OCI-LY3 (cell line): Measurements from ENCODE around the gene RNF40.

Source experiments
- EZH2phosphoT487 ChIP-seq: fragments of 200-600 bp; shearing (Covaris generic); IDR thresholded peaks from 2 replicates; pipeline ENCODE4 v1.6.1; 2018; ENCODE audit warnings: antibody characterized with exemption, mixed run types, low read depth
- TF ChIP-seq, protein P1 (sequence below): fragments of 200-600, 300-600 bp; sonication (generic); IDR thresholded peaks from 2 replicates; pipeline ENCODE4 v1.5.1; 2014; ENCODE audit warnings: antibody characterized with exemption, low read length, low read depth

DNA sequence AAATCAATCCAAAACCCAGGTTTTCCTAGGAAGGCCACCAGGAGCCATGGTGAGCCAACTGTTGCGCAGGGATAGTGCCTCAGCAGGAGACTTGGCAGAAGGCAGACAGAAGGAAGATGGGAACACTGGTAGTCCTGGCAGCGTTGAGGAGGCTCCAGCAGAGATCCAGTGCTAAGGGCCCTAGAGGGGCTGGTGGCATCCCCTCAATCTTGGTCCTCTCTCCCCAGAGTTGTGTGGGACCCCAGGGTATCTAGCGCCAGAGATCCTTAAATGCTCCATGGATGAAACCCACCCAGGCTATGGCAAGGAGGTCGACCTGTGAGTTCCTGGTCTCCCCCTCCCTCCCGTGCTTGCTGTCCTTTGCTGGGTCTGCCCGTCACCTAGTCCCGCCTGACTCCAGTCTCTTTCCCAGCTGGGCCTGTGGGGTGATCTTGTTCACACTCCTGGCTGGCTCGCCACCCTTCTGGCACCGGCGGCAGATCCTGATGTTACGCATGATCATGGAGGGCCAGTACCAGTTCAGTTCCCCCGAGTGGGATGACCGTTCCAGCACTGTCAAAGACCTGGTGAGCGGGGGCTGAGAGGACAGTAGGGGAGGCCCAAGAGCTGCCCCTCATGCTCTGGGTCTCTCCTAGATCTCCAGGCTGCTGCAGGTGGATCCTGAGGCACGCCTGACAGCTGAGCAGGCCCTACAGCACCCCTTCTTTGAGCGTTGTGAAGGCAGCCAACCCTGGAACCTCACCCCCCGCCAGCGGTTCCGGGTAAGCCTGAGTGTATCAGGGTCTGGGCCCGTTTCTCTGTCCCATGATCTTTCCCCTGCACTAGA is 6.0 kb upstream of the RNF40 start:
- TF ChIP-seq, protein P1, sequence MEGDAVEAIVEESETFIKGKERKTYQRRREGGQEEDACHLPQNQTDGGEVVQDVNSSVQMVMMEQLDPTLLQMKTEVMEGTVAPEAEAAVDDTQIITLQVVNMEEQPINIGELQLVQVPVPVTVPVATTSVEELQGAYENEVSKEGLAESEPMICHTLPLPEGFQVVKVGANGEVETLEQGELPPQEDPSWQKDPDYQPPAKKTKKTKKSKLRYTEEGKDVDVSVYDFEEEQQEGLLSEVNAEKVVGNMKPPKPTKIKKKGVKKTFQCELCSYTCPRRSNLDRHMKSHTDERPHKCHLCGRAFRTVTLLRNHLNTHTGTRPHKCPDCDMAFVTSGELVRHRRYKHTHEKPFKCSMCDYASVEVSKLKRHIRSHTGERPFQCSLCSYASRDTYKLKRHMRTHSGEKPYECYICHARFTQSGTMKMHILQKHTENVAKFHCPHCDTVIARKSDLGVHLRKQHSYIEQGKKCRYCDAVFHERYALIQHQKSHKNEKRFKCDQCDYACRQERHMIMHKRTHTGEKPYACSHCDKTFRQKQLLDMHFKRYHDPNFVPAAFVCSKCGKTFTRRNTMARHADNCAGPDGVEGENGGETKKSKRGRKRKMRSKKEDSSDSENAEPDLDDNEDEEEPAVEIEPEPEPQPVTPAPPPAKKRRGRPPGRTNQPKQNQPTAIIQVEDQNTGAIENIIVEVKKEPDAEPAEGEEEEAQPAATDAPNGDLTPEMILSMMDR: no peak
- no peak for TF ChIP-seq EZH2phosphoT487
